ENCODE measurements around the gene CHERP.

Gene CHERP, protein sequence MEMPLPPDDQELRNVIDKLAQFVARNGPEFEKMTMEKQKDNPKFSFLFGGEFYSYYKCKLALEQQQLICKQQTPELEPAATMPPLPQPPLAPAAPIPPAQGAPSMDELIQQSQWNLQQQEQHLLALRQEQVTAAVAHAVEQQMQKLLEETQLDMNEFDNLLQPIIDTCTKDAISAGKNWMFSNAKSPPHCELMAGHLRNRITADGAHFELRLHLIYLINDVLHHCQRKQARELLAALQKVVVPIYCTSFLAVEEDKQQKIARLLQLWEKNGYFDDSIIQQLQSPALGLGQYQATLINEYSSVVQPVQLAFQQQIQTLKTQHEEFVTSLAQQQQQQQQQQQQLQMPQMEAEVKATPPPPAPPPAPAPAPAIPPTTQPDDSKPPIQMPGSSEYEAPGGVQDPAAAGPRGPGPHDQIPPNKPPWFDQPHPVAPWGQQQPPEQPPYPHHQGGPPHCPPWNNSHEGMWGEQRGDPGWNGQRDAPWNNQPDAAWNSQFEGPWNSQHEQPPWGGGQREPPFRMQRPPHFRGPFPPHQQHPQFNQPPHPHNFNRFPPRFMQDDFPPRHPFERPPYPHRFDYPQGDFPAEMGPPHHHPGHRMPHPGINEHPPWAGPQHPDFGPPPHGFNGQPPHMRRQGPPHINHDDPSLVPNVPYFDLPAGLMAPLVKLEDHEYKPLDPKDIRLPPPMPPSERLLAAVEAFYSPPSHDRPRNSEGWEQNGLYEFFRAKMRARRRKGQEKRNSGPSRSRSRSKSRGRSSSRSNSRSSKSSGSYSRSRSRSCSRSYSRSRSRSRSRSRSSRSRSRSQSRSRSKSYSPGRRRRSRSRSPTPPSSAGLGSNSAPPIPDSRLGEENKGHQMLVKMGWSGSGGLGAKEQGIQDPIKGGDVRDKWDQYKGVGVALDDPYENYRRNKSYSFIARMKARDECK

GRCh38 chr19:16542045-16542909, at the start of gene CHERP:
CHERP (minus strand) TSS chr19:16542437; CDS start chr19:16542378, 59 bp downstream.
- peak; percentile 96 for DNase-seq

- no peak for DNase-seq
These were observed 48.9 kb upstream of the CHERP start for GRCh38 chr19:16590876-16591802.

DNA sequence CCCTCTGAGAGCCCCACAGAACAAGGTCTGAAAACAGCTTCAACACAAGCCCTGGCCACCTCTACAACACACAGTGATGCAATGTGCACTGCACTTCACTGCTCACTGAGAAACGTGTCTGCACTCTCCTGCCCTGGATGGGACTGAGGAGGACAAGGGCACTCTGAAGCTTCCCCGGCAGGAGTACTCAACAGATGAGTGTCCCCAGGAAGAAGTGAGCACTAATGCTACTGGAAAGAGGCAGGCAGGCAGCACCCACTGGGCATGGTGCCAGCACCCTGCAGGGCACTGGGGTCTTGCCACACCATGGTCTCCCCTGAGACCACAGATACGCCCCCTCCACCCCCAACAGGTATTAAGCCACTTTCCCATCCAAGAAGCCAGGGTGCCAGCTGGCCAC, 47.7 kb upstream of the CHERP start:
- no peak for DNase-seq

DNA sequence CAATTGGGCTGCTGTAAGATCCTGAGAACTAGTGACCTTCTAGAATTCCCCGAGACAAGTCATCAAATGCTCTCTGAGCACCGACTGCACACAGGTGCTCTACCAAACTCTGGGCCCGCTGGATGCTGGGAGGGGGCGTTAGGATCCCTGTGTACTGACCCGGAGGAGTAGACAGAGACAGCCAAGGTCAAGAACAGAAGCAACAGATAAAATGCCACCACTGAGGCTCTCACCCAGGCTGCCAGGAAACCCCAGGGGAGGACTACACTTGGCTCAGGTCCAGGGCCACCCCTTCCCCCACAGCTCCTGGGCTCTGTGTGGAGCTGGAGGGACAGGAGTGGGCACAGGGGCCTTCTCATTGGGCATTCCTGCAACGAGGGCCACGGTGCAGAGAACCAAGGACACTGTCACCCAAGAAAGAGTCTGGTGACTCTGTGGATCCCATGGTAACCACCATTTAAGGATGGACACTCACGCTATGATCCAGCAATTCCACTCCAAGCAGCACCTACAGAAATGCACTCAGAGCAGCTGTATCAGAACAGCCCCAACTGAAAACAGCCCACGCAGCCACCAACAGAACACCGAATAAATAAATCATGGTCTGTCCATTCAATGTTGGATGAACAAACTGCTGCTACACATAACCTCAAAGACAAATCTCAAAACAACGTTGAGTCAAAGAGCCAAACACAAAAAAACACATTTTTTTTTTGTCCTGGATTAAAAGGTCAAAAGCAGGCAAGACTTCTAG, 46.8 kb upstream of the CHERP start:
- DNase-seq = no peak

GRCh38 chr19:16587833-16588823, 45.9 kb upstream of the CHERP start:
- peak; percentile 41 for DNase-seq

DNA sequence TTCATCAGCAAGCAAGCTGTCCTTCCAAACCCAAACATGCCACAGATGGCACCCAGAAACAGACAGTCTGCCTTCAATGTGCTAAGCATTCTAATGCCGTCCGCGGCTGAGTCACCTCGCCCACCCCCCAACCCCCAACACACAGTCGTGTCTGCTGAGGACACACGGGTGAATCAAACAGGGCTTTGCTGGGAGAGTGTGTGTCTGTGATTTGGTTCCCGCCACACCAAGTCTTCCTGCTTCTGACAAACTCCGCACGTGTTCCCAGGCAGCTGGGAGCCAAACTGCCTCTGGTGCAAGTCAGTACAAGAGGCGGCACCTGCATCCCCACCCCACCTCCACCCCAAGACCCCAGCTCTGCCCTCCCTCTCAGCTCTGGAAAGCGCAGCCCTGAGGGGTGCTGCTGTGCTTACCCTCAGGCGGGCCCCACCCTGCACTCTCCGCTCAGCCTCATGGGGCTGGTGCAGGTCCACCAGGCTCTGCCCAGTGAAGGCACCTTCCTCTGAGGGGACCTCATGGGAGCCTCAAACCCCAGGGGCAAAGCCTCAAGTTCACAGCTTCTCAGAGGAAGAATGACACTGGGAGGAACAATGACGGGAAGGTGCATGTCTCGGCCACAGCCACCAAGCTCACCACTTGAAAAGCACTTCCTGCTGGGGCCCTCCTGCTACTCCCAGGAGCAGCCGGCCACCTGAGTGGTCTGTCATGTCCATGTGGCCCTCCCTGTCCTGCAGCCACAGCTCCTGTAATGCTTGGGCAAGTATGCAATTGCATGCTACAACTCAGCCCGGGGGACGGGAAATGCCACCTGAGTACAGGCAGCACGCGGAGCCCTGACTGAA, 45.0 kb upstream of the CHERP start:
- DNase-seq = peak; percentile 60

DNA sequence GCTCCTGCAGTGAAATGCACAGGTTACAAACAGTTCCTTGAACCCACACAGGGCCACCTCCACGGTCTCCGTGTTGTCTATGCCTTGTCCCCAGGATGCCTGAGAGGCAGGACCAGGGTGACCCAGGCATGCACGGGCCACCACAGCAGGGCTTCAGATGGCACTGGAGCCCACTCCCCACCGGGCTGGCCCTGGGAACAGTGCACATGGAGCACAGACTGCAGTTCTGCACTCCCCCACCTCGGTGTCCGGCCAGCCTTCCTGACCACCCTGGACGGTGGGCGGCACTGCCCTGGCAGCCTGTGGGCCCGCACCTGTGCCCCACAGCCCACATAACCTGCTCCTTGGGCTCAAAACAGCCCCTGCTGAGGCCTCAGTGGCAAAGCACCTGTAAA, 44.2 kb upstream of the CHERP start:
- DNase-seq = no peak

GRCh38 chr19:16585808-16586476, 43.7 kb upstream of the CHERP start:
- no peak for DNase-seq

- no peak for DNase-seq
These were observed 43.0 kb upstream of the CHERP start for GRCh38 chr19:16585094-16585801.

- DNase-seq = peak; percentile 83
These were observed 42.2 kb upstream of the CHERP start for GRCh38 chr19:16584248-16585093.

DNA sequence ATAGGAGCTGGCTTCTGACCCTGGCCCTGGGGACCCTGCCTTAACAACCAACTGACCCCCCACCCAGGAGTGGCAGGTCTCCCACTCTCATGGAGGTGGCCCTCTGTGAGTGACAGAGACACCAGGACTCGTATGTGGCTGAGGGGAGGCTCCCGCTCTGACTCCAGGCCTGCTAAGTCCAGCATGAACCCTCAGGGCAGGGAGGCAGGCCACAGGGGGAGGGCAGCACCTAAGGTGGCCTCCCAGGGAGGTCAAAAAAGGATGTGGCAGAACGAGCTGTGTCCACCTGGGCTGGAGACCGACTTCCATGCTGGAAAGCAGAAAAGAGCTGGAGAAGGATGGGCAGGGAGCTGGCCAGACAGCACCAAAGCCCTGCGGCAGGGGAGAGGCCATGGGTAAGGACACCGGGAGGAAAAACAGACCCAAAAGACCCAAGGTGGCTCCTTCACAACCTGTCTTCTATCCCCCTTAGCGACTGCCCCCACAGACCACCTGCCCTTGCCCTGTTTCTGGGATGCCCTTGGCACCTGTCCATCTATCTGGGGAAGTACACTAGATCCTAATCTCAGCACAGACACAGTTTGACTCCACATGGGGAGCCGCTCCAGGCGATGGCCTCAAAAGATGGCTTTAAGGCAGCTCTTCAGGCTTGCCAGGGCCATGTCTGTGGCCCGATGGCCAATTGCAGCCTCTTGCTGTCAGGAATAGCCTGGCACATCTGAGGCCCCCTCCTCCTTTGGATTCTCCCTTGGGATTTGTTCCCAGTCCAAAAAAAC, 40.4 kb upstream of the CHERP start:
- no peak for DNase-seq

DNA sequence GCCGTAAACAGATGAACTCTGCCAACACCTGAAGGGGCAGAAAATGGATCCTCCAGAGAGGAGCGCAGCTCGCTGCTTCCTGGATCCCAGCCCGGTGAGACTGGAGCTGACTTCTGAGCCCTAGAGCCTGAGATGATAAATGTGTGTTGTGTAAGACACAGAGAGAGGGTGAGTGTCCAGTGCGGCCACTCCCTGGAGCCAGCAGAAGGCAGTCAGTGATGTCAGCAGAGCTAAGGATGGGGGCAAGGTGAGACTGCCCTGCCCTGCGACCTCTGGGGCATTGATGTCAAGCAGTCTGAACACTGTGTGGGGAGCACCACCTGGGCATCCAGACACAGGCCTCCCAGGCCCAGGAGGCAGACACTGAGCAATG, 39.7 kb upstream of the CHERP start:
- no peak for DNase-seq

DNA sequence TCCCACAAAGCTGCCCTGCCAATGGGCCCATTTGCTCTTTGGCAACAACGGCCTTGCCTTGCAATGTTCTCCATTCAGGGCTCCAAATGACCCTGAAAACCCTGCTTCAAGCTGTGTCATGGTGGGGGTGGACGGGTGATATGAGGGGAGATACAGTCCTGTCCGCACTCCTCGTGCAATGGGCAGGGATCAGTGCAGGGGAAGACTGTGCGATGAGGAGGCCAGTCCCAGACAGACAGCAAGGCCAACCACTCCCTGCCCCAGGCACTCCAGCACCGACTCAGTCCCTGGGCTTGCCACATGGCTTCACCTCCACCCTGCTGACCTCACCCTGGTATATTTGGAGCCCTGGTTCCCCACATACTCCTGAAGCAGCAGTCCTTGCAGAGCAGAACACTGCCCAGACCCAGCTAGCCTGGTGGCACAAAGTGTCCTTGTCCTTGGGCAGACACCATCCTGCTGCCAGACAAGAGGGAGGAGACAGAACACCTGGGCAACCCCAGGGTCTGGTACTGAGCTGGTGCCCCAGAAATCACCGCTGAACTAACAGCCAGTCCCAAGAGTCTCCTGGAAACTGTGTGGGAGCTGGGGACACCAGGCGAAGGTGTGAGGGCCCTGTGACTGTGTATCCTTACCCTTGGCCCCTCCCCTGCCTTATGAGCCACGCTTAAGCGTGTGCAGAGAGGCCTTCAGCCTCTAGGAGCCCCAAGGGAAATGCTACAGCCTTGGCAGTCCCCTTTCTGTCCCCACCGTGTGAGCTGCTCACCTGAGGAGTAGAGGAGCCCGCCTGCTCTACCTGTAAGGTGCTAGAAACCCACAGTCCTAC, 39.1 kb upstream of the CHERP start:
- DNase-seq = no peak

GRCh38 chr19:16579381-16579780, 37.1 kb upstream of the CHERP start:
- DNase-seq = no peak

GRCh38 chr19:16577531-16577985, 35.3 kb upstream of the CHERP start:
- no peak for DNase-seq

Measured in activated naive CD4-positive, alpha-beta T cell treated with anti-CD3 and anti-CD28 coated beads, Interleukin-2, amount 50 U/mL, for 16 hours (primary cell).